PC-9 (cell line): ENCODE measurements around the gene NSA2. TPM values are rescaled to one million over a fixed set of nuclear protein-coding genes. Genes with fewer than 3 reads are reported as not detected.

Experiments
- BruUV-seq: library from RNA; stranded (reverse); fragments of 400-500 nt; replicated peaks from 2 replicates; lab custom pipeline; 2021; lab: Mats Ljungman, UMichigan
- CTCF ChIA-PET: fragments of 300-600 bp; sonication (Branson Sonifier 250); formaldehyde crosslinking; loops from one replicate; lab custom pipeline; 2022; ENCODE audit warnings: antibody characterized with exemption; lab: Charles Lee
- POLR2A ChIA-PET: fragments of 300-600 bp; sonication (Branson Sonifier 250); formaldehyde crosslinking; loops from one replicate; lab custom pipeline; 2022; ENCODE audit warnings: antibody characterized with exemption; ENCODE audit not compliant: unreplicated experiment; lab: Charles Lee
- DNase-seq, 2 experiments: peaks; one replicate each; pipeline versions ENCODE4 v3.0.0 to v3.0.0-alpha.2; 2015 to 2022; ENCODE audit warnings: mixed read lengths in 1 of 2
- H2AFZ ChIP-seq: fragments of 200-600 bp; sonication (generic); 2 replicates; pipeline ENCODE4 v1.8.1; 2017; ENCODE audit warnings: antibody characterized with exemption
- H3F3A ChIP-seq: fragments of 200-600 bp; sonication (generic); 2 replicates; pipeline ENCODE4 v1.8.1; 2017; ENCODE audit warnings: antibody characterized with exemption, mild to moderate bottlenecking, low read depth; ENCODE audit not compliant: insufficient read depth
- H3K27ac ChIP-seq: fragments of 200-600 bp; sonication (generic); 2 replicates; pipeline ENCODE4 v1.6.1; 2016; ENCODE audit warnings: mixed run types
- H3K27me3 ChIP-seq: fragments of 200-600 bp; sonication (generic); 2 replicates; pipeline ENCODE4 v1.6.1; 2016; ENCODE audit warnings: low read depth, mixed run types; ENCODE audit not compliant: insufficient read depth
- H3K36me3 ChIP-seq: fragments of 200-600 bp; sonication (generic); 2 replicates; pipeline ENCODE4 v1.6.1; 2016; ENCODE audit warnings: low read depth, mixed run types
- H3K4me1 ChIP-seq: fragments of 200-600 bp; sonication (generic); replicated peaks from 2 replicates; pipeline ENCODE4 v1.6.1; 2016; ENCODE audit warnings: mixed run types; ENCODE audit not compliant: insufficient read depth
- H3K4me2 ChIP-seq: fragments of 200-600 bp; sonication (generic); 2 replicates; pipeline ENCODE4 v1.6.1; 2017; ENCODE audit warnings: mixed run types
- H3K4me3 ChIP-seq: fragments of 200-600 bp; sonication (generic); 2 replicates; pipeline ENCODE4 v1.6.1; 2016; ENCODE audit warnings: mixed run types
- H3K79me2 ChIP-seq: fragments of 200-600 bp; sonication (generic); 2 replicates; pipeline ENCODE4 v1.6.1; 2017; ENCODE audit warnings: low read depth, mixed run types
- H3K9me2 ChIP-seq: fragments of 200-600 bp; sonication (generic); 2 replicates; pipeline ENCODE4 v1.8.1; 2017; ENCODE audit warnings: mild to moderate bottlenecking; ENCODE audit not compliant: insufficient read depth
- H3K9me3 ChIP-seq: fragments of 200-600 bp; sonication (generic); 2 replicates; pipeline ENCODE4 v1.8.1; 2016; ENCODE audit warnings: low read depth; ENCODE audit not compliant: insufficient read depth
- H4K20me1 ChIP-seq: fragments of 200-600 bp; sonication (generic); 2 replicates; pipeline ENCODE4 v1.8.1; 2017; ENCODE audit not compliant: insufficient read depth
- EZH2 ChIP-seq: fragments of 200-600 bp; sonication (generic); IDR thresholded peaks from 2 replicates; pipeline ENCODE4 v1.8.0; 2017; ENCODE audit warnings: antibody characterized with exemption, low read depth
- intact Hi-C: fragments of 100-400 bp; cut with micrococcal nuclease; formaldehyde crosslinking; loops from one replicate; pipeline ENCODE4 v1.10.0; 2022; ENCODE audit not compliant: unreplicated experiment
- total RNA-seq: library from RNA; stranded (reverse); gene quantifications from 2 replicates; pipeline ENCODE4 v1.2.3, GENCODE V29; 2021
- TF ChIP-seq, protein P1 (sequence below): fragments of 200-600 bp; sonication (generic); conservative IDR thresholded peaks from 2 replicates; pipeline ENCODE4 v1.6.1; 2017; ENCODE audit warnings: mixed run types, antibody characterized with exemption, mild to moderate bottlenecking, moderate library complexity

The NSA2 gene
- total RNA-seq, 1 experiment from 2014 or later, result 87.1 TPM

DNA sequence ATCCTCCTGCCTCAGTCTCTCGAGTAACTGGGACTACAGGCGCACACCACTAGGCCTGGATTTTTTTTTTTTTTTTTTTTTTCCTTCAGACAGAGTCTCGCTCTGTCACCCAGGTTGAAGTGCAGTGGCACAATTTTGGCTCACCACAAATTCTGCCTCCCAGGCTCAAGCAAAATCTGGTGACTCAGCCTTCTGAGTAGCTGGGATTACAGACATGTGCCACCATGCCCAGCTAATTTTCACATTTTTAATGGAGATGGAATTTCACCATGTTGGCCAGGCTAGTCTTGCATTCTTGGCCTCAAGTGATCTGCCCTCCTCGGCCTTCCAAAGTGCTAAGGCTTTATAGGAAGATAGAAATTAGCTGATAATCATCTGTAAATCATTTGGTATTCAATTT lies 43.9 kb downstream of the NSA2 start:
- H4K20me1 ChIP-seq, result no peaks in the 10 kb centered on the region
- no TSS peak for BruUV-seq
- intact Hi-C loops, result no loop called here

DNA sequence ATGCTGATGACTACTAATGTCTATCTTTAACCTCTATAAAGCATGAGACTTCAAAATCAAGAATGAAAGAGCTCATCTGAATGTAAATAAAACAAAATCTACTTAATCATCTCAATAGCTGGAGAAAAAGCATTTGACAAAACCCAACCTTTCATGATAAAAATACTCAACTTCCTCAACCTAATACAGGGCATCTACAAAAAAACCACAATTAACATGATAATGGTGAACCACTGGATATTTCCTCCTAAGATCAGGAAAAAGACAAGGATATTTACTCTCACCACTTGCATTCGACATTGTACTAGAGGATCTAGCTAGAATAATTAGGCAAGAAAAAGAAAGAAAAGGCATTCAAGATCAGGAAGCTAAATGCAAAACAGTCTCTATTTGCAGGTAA lies 49.8 kb downstream of the NSA2 start:
- Histone ChIP-seq H3F3A (peaks cover 5% of the 10 kb centered on the region), H3K4me3 (no peak overlapping the region), H2AFZ (no peak overlapping the region), H3K4me2 (no peak overlapping the region), H3K27me3 (no peaks in the 10 kb centered on the region), H3K9me2 (no peaks in the 10 kb centered on the region), H3K36me3 (no peaks in the 10 kb centered on the region), H3K9me3 (no peaks in the 10 kb centered on the region), H3K79me2 (no peaks in the 10 kb centered on the region), H3K4me1 (peaks cover 5% of the 10 kb centered on the region), H3K27ac (no peak overlapping the region), H4K20me1 (no peaks in the 10 kb centered on the region)
- BruUV-seq, result no TSS peak
- ChIA-PET POLR2A (no interaction called here), CTCF (no interaction called here)
- TF ChIP-seq EZH2, result no peak
- TF ChIP-seq, protein P1, sequence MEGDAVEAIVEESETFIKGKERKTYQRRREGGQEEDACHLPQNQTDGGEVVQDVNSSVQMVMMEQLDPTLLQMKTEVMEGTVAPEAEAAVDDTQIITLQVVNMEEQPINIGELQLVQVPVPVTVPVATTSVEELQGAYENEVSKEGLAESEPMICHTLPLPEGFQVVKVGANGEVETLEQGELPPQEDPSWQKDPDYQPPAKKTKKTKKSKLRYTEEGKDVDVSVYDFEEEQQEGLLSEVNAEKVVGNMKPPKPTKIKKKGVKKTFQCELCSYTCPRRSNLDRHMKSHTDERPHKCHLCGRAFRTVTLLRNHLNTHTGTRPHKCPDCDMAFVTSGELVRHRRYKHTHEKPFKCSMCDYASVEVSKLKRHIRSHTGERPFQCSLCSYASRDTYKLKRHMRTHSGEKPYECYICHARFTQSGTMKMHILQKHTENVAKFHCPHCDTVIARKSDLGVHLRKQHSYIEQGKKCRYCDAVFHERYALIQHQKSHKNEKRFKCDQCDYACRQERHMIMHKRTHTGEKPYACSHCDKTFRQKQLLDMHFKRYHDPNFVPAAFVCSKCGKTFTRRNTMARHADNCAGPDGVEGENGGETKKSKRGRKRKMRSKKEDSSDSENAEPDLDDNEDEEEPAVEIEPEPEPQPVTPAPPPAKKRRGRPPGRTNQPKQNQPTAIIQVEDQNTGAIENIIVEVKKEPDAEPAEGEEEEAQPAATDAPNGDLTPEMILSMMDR, result no peak
- intact Hi-C loops, result no loop called here
- no peak for DNase-seq

More for the DNA sequence above, 43.9 kb downstream of the NSA2 start:
- Histone ChIP-seq H3K36me3 (no peaks in the 10 kb centered on the region), H3F3A (no peaks in the 10 kb centered on the region), H2AFZ (no peak overlapping the region), H3K9me2 (no peaks in the 10 kb centered on the region), H3K9me3 (no peaks in the 10 kb centered on the region; the same call in 1 of the 2 replicates), H3K27ac (no peak overlapping the region), H3K4me2 (no peak overlapping the region), H3K79me2 (no peaks in the 10 kb centered on the region), H3K27me3 (no peaks in the 10 kb centered on the region), H3K4me3 (no peak overlapping the region), H3K4me1 (no peaks in the 10 kb centered on the region; the same call in 1 of the 2 replicates)
- CTCF ChIA-PET, result interaction anchor here (0.6 to 0.7 kb wide), 3 partner anchors 12 to 1105 kb away, joined by 4 to 23 read pairs (median 21); no protein-coding TSS in a partner anchor
- TF ChIP-seq, protein P1, result no peak
- no peak for TF ChIP-seq EZH2
- POLR2A ChIA-PET, result interaction anchor here (0.7 kb wide), 1 partner anchor 146 kb away, joined by 17 read pairs; no protein-coding TSS in a partner anchor
- DNase-seq, result peak in 1 of 2 experiments; percentile 58

DNA sequence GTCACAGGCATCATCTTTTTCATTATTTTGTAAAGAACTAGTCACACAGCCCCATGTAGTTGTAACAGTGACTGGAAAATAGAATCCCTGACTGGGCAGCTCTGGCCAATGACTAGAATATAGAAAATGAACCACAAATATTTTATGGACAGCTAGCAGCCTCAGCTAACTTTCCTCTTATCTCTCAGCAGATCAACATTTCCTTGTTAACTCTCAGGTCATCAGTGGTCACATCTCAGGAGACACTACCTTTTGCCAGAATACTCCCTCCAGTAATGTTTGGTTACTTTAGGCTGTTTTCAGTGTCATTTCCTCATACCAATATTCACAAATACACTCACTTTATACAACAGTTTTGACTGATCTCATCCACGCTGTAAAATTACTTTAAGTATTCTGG lies 55.2 kb downstream of the NSA2 start:
- no TSS peak for BruUV-seq
- H3K27ac ChIP-seq, result peak overlapping the region; percentile 33
- H3K27me3 ChIP-seq, result no peaks in the 10 kb centered on the region
- ChIA-PET CTCF (no interaction called here), POLR2A (no interaction called here)
- H2AFZ ChIP-seq, result no peak overlapping the region
- TF ChIP-seq EZH2, result no peak
- TF ChIP-seq, protein P1, result no peak
- H3K4me1 ChIP-seq, result peaks cover 19% of the 10 kb centered on the region
- H3K4me3 ChIP-seq, result no peak overlapping the region
- H3K4me2 ChIP-seq, result peak overlapping the region; percentile 29
- H3K36me3 ChIP-seq, result no peaks in the 10 kb centered on the region
- peak; percentile 18 to 87 for DNase-seq
- H3K9me2 ChIP-seq, result no peaks in the 10 kb centered on the region
- peaks cover 11% of the 10 kb centered on the region for H3F3A ChIP-seq
- H4K20me1 ChIP-seq, result no peaks in the 10 kb centered on the region
- intact Hi-C loops, result no loop called here
- no peaks in the 10 kb centered on the region for H3K79me2 ChIP-seq
- no peaks in the 10 kb centered on the region; the same call in 1 of the 2 replicates for H3K9me3 ChIP-seq
